ENCODE data around the gene TRIM71.

Gene TRIM71

DNA sequence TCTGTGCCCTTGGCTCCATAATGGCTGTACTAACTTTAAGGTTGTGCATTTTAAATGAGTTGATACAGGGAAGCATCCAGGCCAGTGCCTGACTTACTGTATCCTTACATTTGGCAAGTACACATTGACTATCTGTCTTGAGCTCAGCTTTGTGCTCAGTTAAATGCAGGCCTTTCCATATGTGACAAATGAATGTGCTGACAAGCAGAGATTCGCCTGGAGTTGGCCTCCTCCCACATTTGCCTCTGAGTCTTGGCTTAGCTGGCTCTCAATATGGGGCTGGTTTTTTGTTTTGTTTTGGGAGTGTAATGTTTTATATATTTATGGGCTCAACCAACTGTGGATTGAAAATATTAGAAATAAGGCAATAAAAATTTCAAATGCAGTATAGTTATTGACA lies 29.7 kb downstream of the TRIM71 start:
- in situ Hi-C loops (cut with HindIII; ENCODE audit: low sequenced_read_pairs): no loop called here
- TF ChIP-seq, protein P1, sequence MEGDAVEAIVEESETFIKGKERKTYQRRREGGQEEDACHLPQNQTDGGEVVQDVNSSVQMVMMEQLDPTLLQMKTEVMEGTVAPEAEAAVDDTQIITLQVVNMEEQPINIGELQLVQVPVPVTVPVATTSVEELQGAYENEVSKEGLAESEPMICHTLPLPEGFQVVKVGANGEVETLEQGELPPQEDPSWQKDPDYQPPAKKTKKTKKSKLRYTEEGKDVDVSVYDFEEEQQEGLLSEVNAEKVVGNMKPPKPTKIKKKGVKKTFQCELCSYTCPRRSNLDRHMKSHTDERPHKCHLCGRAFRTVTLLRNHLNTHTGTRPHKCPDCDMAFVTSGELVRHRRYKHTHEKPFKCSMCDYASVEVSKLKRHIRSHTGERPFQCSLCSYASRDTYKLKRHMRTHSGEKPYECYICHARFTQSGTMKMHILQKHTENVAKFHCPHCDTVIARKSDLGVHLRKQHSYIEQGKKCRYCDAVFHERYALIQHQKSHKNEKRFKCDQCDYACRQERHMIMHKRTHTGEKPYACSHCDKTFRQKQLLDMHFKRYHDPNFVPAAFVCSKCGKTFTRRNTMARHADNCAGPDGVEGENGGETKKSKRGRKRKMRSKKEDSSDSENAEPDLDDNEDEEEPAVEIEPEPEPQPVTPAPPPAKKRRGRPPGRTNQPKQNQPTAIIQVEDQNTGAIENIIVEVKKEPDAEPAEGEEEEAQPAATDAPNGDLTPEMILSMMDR (IDR thresholded peaks at IDR 0.05; ENCODE audit: low read depth, low read length, missing control alignments): no peak
- H3K4me3 ChIP-seq (ENCODE audit: low read depth, low read length): no peak overlapping the region
- no peak for DNase-seq (ENCODE audit: low read depth)

DNA sequence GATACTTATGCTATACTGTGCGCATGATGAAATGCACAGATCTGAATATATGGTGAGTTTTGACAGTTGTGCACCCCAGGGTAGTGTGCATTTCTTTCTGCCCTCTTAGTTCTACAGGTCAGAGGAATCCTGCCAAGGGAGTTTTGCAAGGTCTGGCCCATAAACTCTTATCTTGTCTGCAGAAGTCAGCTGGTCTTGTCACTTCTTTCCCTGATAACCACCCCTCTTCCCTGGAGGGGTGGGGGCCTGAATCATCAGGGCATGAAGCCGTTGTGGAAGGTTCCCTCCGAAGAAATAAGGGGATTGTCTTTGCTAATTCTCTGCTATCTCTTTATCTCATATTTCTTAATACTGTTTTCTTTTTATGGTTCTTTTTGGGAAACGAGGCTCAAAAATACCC lies 30.4 kb downstream of the TRIM71 start:
- TF ChIP-seq, protein P1 (IDR thresholded peaks at IDR 0.05; ENCODE audit: low read depth, low read length, missing control alignments): no peak
- no peak overlapping the region for H3K4me3 ChIP-seq (ENCODE audit: low read depth, low read length)
- no peak for DNase-seq (ENCODE audit: low read depth)
- in situ Hi-C loops (cut with HindIII; ENCODE audit: low sequenced_read_pairs): no loop called here

DNA sequence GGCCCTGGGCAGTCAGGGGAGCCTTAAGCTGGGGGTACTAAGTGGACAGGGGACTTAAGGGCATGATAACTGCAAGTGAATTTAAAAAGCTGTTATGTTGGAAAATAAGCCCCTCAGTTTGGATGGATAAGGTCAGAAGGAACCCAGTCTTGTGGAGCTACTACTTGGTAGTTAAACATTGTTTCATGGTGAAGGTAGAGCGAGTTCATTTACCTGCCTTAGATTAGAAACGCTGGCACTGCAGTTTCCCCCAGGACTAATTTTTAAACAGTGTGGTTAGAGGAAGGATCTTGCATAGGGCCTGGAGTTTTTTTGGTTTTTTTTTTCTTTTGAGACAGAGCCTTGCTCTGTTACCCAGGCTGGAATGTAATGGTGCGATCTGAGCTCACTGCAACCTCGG lies 31.2 kb downstream of the TRIM71 start:
- in situ Hi-C loops (cut with HindIII; ENCODE audit: low sequenced_read_pairs): no loop called here
- H3K4me3 ChIP-seq (ENCODE audit: low read depth, low read length): no peak overlapping the region
- no peak for DNase-seq (ENCODE audit: low read depth)
- TF ChIP-seq, protein P1 (IDR thresholded peaks at IDR 0.05; ENCODE audit: low read depth, low read length, missing control alignments): no peak

DNA sequence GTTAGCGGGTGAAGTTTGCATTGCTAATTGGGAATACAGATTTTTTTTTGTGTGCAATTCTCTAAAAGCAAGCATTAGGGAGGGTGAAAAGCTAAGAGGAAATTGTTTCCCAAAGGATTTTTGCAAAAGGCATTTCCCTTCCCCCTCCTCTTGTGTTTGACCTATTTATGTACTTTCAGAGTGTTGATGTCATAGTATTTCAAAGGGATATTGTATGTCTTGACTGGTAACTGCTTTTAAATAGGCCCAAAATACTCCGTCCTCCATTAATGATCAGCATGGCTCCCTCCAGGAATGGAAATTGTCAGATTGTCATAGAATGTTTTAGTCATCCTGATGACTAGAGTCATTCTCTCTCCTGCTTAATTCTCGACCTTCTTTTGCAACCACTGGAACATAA lies 32.4 kb downstream of the TRIM71 start:
- TF ChIP-seq, protein P1 (IDR thresholded peaks at IDR 0.05; ENCODE audit: low read depth, low read length, missing control alignments): no peak
- no peak for DNase-seq (ENCODE audit: low read depth)
- in situ Hi-C loops (cut with HindIII; ENCODE audit: low sequenced_read_pairs): no loop called here
- H3K4me3 ChIP-seq (ENCODE audit: low read depth, low read length): no peak overlapping the region

DNA sequence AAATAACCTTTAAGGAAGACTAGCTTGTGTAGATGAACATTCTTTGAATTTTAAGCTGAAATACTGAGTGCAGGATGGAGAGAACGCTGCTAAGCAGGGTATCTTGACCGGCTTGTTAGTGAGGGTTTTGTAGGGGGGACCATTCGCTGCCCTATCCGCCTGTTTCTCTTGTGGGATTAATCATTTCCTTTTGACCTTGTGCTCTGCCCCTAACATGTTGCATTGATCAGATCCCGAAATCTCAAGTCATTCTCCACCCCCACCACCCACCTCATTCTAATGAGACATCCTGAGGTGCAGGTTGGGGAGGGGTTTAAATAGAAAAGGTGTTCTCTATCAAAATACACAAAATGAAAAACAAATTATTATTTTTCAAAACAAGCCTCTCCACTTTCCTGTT lies 32.8 kb downstream of the TRIM71 start:
- no peak overlapping the region for H3K4me3 ChIP-seq (ENCODE audit: low read depth, low read length)
- TF ChIP-seq, protein P1 (IDR thresholded peaks at IDR 0.05; ENCODE audit: low read depth, low read length, missing control alignments): no peak
- DNase-seq (ENCODE audit: low read depth): no peak
- in situ Hi-C loops (cut with HindIII; ENCODE audit: low sequenced_read_pairs): no loop called here

DNA sequence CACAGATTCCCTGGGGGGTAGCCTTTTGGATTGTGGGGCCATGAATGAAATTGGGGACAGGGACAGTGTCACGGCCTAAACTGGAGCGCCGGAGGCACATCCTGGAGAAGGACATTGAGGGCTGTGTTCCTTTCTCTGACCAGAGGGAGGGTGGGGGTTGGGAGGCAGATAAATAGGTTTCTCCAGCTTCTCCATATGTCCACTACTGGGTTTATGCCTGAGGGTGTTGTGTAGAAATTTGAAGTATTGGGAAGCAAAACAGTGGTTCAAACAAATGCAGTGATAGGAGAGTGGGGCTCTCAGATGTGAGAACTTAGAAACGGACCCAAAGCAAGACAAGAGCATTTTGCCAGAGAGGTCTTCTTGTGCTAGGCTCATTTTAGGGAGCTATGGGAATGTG lies 34.3 kb downstream of the TRIM71 start:
- in situ Hi-C loops (cut with HindIII; ENCODE audit: low sequenced_read_pairs): no loop called here
- no peak for DNase-seq (ENCODE audit: low read depth)
- TF ChIP-seq, protein P1 (IDR thresholded peaks at IDR 0.05; ENCODE audit: low read depth, low read length, missing control alignments): no peak
- no peak overlapping the region for H3K4me3 ChIP-seq (ENCODE audit: low read depth, low read length)

Measured in astrocyte of the cerebellum (primary cell).